Calu3 (cell line): ENCODE measurements around the gene ZNF584. TPM values are rescaled to one million over a fixed set of nuclear protein-coding genes. Genes with fewer than 3 reads are reported as not detected.

ENCODE experiments used
- BruUV-seq: library from RNA; stranded (reverse); fragments of 400-500 nt; replicated peaks from 2 replicates; lab custom pipeline; 2021; lab: Mats Ljungman, UMichigan
- CTCF ChIA-PET: fragments of 300-600 bp; sonication (Branson Sonifier 250); formaldehyde crosslinking; loops from one replicate; lab custom pipeline; 2022; ENCODE audit warnings: antibody characterized with exemption; lab: Charles Lee
- DNase-seq: peaks from one replicate; pipeline ENCODE4 v3.0.0; 2022
- H3K27ac Mint-ChIP-seq: one replicate; pipeline ENCODE4 v1.8.0; 2022; ENCODE audit warnings: mixed read lengths; ENCODE audit not compliant: unreplicated experiment
- H3K27me3 Mint-ChIP-seq: one replicate; pipeline ENCODE4 v1.8.0; 2022; ENCODE audit warnings: mixed read lengths; ENCODE audit not compliant: unreplicated experiment
- H3K36me3 Mint-ChIP-seq: one replicate; pipeline ENCODE4 v1.8.0; 2022; ENCODE audit warnings: mild to moderate bottlenecking, moderate library complexity, mixed read lengths; ENCODE audit not compliant: insufficient read depth, unreplicated experiment
- H3K4me1 Mint-ChIP-seq: one replicate; pipeline ENCODE4 v1.8.0; 2022; ENCODE audit warnings: mild to moderate bottlenecking, low read depth, mixed read lengths; ENCODE audit not compliant: unreplicated experiment
- H3K4me3 Mint-ChIP-seq: one replicate; pipeline ENCODE4 v1.8.0; 2022; ENCODE audit warnings: mild to moderate bottlenecking, low read depth, moderate library complexity, mixed read lengths; ENCODE audit not compliant: unreplicated experiment
- H3K9me3 Mint-ChIP-seq: one replicate; pipeline ENCODE4 v1.8.0; 2022; ENCODE audit warnings: low read depth, mixed read lengths; ENCODE audit not compliant: unreplicated experiment
- intact Hi-C: fragments of 100-400 bp; cut with micrococcal nuclease; formaldehyde crosslinking; loops from one replicate; pipeline ENCODE4 v1.10.0; 2022; ENCODE audit not compliant: unreplicated experiment
- total RNA-seq: library from RNA; stranded (reverse); gene quantifications from 2 replicates; pipeline ENCODE4 v1.2.3, GENCODE V29; 2022
- TF ChIP-seq, protein P1 (sequence below): fragments of 200-600 bp; IDR thresholded peaks from one replicate; pipeline ENCODE4 v1.8.0; 2022; ENCODE audit warnings: antibody characterized with exemption; ENCODE audit not compliant: unreplicated experiment

The ZNF584 gene
- total RNA-seq, 1 experiment from 2014 or later: 21.8 TPM

DNA sequence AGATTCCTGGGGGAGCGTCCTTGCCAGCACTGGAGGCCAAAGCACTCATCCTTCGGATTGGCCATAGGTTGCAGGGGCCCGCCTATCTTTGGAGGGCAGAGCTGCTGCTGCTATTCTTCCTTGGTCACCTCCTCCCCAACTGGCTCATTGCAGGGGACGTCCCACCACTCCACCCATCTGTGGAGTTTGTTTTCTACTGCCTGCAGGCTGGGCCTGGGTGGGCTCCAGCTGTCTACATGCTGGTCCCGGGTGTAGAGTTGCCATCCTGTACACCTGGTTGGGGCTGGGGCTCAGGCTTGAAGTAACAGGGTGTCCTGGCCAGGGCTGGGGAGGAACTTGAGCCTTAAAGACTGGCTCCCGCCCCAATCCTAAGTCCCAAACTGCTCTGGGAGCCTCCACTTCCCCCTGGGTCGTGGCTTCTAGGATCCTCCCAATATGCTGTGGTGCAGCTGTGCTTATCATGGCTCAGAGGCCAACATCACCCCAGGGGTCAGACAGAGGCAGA lies 10.9 kb upstream of the ZNF584 start:
- Mint-ChIP-seq H3K9me3 (no peaks in the 10 kb centered on the region), H3K36me3 (peaks cover 74% of the 10 kb centered on the region), H3K27ac (no peak overlapping the region), H3K27me3 (peaks cover 13% of the 10 kb centered on the region), H3K4me1 (peaks cover 48% of the 10 kb centered on the region), H3K4me3 (peak overlapping the region; percentile 19)
- BruUV-seq: no TSS peak
- no peak for DNase-seq
- TF ChIP-seq, protein P1, sequence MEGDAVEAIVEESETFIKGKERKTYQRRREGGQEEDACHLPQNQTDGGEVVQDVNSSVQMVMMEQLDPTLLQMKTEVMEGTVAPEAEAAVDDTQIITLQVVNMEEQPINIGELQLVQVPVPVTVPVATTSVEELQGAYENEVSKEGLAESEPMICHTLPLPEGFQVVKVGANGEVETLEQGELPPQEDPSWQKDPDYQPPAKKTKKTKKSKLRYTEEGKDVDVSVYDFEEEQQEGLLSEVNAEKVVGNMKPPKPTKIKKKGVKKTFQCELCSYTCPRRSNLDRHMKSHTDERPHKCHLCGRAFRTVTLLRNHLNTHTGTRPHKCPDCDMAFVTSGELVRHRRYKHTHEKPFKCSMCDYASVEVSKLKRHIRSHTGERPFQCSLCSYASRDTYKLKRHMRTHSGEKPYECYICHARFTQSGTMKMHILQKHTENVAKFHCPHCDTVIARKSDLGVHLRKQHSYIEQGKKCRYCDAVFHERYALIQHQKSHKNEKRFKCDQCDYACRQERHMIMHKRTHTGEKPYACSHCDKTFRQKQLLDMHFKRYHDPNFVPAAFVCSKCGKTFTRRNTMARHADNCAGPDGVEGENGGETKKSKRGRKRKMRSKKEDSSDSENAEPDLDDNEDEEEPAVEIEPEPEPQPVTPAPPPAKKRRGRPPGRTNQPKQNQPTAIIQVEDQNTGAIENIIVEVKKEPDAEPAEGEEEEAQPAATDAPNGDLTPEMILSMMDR: no peak
- intact Hi-C loops: no loop called here
- CTCF ChIA-PET: no interaction called here

DNA sequence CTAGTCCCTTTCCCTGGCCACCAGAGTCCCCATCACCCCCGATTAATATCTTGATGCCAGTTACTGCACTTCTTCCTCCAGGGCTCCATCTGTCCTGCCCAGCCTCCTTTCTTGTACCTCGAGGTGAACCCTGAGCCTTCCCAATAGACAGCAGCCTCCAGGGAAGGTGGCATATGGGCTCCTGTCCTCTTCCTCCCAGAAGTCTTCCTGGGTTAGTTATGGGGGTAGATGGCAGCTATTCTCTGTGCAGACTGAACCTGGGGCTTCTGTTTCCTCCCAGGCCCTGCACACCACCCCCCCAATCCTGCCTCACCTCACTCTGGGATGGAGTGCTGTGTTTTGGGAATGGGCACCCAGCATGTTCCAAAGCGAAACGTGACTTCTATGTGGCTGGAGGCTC lies 10.4 kb upstream of the ZNF584 start:
- Mint-ChIP-seq H3K9me3 (no peaks in the 10 kb centered on the region), H3K27ac (no peak overlapping the region), H3K36me3 (peaks cover 69% of the 10 kb centered on the region), H3K4me3 (peak overlapping the region; percentile 19), H3K27me3 (peaks cover 13% of the 10 kb centered on the region), H3K4me1 (peaks cover 44% of the 10 kb centered on the region)
- BruUV-seq: no TSS peak
- no peak for DNase-seq
- TF ChIP-seq, protein P1: no peak
- intact Hi-C loops: no loop called here
- CTCF ChIA-PET: no interaction called here

DNA sequence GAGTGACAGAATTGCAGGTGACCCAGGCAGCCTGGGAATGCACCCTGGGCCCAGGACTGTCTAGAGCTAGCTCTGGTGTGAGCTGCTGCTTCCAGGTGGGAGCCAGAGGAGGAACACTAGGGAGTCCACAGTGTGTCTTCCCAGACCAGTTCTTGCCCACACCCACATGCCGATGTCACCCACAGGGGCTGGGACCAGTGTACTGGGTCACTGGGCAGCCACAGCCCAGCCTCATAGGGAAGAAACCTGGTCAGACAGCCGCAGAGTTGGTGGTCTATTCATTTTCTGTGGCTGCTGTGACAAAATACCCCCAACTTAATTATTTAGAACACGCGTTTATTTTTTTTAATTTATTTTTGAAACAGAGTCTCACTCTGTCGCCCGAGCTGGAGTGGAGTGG lies 9.9 kb upstream of the ZNF584 start:
- Mint-ChIP-seq H3K27ac (no peak overlapping the region), H3K9me3 (no peaks in the 10 kb centered on the region), H3K4me3 (no peak overlapping the region), H3K27me3 (peaks cover 13% of the 10 kb centered on the region), H3K4me1 (peaks cover 39% of the 10 kb centered on the region), H3K36me3 (peaks cover 64% of the 10 kb centered on the region)
- intact Hi-C loops: no loop called here
- CTCF ChIA-PET: no interaction called here
- DNase-seq: no peak
- no TSS peak for BruUV-seq
- TF ChIP-seq, protein P1: no peak

DNA sequence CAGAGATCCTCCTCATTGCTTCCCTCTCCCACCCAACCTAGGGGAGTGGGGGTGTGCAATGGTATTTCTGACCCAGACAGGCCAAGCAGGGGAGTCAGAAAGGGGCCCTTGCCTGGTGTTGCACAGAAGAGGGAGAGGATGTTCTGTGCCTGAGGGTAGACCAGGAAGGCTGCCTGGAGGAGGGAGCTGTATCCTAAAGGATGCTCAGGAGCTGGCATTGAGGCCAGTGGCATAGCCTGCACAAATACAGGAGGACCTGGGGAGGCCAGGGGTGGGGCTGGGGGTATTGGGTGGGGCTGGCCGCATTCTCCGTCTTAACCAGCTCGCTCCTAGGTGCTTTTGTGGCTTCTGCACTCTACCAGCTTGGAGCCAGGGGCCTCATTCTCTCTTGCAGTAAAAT lies 8.5 kb upstream of the ZNF584 start:
- DNase-seq: no peak
- intact Hi-C loops: loop anchor here (10.0 kb wide), 1 partner anchor 215 kb away; the partner anchor contains the start of gene ZNF274
- CTCF ChIA-PET: no interaction called here
- Mint-ChIP-seq H3K4me1 (peaks cover 32% of the 10 kb centered on the region), H3K27me3 (peaks cover 13% of the 10 kb centered on the region), H3K9me3 (no peaks in the 10 kb centered on the region), H3K36me3 (peaks cover 57% of the 10 kb centered on the region), H3K27ac (peak overlapping the region; percentile 59), H3K4me3 (peak overlapping the region; percentile 100)
- TF ChIP-seq, protein P1: no peak
- no TSS peak for BruUV-seq
